WI38 (cell line): Measurements from ENCODE around the gene FAM237A.

ENCODE experiments used
- H3K4me3 ChIP-seq: 2 replicates; pipeline ENCODE4 v1.5.1; 2011; ENCODE audit warnings: low read depth, mild to moderate bottlenecking, control low read depth, low read length
- TF ChIP-seq, protein P1 (sequence below): IDR thresholded peaks from 2 replicates; pipeline ENCODE4 v1.5.1; 2012; ENCODE audit warnings: low read depth, mild to moderate bottlenecking, control low read depth, low read length

Gene FAM237A

DNA sequence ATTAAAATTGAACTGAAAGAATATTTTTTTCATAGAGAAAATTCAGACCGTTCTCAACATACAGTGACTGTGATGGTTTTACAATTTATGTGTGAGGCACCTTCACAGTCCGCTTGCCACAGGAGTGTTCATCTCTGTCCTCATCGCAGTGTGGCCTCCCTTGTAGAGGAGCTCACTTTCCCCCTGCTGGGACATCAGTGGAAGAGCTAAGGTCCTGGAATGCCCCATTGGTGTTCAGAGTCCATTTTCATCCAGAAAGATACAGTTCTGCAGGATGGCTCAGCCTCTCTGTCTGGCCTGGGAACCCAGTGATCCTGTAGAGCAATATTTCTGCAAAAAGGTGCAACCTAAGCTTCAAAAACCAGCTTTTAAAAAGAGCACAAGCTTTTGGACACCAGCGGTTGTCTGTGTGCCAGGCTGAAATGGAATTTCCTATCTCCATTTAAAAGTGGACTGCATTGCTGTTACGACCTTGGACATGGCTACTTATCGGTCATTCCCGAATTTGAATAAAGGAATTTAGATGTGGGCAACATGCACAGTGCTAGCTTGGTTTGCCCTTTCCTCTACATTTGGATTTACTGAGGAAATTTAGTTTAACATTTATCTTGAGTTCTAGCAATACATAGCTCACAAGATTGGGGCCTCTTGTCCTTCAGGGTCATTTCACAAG lies 26.7 kb upstream of the FAM237A start:
- TF ChIP-seq, protein P1, sequence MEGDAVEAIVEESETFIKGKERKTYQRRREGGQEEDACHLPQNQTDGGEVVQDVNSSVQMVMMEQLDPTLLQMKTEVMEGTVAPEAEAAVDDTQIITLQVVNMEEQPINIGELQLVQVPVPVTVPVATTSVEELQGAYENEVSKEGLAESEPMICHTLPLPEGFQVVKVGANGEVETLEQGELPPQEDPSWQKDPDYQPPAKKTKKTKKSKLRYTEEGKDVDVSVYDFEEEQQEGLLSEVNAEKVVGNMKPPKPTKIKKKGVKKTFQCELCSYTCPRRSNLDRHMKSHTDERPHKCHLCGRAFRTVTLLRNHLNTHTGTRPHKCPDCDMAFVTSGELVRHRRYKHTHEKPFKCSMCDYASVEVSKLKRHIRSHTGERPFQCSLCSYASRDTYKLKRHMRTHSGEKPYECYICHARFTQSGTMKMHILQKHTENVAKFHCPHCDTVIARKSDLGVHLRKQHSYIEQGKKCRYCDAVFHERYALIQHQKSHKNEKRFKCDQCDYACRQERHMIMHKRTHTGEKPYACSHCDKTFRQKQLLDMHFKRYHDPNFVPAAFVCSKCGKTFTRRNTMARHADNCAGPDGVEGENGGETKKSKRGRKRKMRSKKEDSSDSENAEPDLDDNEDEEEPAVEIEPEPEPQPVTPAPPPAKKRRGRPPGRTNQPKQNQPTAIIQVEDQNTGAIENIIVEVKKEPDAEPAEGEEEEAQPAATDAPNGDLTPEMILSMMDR = no peak
- no peak overlapping the region for H3K4me3 ChIP-seq

DNA sequence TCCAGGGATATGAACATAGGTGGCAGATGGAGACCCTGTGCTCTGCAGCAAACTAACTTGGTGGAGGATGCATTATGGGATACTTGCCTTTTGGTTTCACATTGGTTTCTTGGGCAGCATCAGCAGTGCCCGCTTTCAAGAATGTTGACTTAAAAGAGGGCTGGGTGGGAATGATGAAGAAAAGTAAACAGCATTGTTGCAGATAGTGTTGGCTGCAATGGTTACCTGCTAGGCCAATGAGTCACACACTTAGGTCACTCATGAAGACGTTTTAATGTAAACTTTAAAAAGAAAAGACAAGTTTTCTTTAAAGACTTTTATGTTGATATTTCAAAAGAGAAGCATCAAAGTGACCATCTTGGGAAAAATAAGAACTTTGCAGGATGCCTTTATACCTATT lies 26.1 kb upstream of the FAM237A start:
- TF ChIP-seq, protein P1 = no peak
- H3K4me3 ChIP-seq = no peak overlapping the region

DNA sequence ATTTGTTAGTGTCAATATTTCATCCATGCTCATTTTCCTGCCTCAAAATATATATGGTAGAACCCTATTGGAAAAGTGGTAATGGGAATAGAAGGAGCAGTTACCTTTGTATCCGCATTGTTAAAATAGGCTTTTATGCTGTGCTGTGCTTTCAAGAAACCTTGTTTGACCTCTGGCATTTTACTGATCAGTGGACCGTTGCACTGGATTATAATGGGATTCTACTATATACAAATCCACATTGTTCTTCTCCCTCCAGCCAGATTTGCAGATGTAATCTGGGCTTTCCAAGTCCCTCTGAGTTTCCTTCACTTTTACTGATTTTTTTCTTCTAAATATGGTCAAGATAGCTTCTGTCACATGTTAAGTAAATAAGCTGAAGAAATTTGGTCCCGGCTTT lies 23.3 kb upstream of the FAM237A start:
- H3K4me3 ChIP-seq = no peak overlapping the region
- TF ChIP-seq, protein P1 = no peak

DNA sequence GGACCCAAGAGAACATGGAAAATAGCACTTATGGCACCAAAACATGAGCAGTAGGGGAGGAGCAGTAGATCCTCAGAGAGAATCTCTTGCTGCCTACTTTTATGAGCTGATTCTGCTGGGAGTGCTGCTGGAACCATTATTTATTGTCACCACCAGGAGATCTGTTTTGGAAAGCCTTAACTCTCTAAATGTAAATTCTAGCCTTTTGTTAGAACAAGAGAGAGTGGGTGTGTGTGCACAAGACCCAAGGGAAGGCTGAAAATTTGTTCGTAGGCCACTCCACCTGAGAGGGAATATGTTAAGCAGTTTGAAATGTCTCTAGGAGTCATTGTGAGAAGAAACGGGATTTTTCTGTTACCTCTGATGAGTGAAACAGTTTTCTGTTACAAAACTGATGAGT lies 16.2 kb upstream of the FAM237A start:
- no peak overlapping the region for H3K4me3 ChIP-seq
- TF ChIP-seq, protein P1 = no peak

DNA sequence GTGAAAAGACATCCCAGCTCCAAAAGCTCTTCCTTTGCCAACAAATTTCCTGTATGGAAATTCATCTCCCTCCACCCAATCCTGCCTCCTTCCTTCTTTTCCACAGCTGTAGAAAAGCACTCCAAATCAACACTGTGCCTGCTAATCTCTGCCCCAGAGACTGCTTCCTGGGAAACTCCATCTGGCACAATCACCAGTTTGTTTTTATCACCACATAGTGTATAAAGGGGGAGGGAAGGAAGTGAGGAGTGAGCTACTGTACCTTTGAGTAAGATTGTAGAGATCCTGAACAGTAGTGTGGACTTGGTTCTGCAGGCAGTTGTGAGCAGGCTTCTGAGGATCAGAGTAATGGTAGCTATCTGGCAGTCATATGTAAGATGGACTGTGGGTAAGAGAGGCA lies 14.7 kb upstream of the FAM237A start:
- H3K4me3 ChIP-seq = no peak overlapping the region
- TF ChIP-seq, protein P1 = no peak

DNA sequence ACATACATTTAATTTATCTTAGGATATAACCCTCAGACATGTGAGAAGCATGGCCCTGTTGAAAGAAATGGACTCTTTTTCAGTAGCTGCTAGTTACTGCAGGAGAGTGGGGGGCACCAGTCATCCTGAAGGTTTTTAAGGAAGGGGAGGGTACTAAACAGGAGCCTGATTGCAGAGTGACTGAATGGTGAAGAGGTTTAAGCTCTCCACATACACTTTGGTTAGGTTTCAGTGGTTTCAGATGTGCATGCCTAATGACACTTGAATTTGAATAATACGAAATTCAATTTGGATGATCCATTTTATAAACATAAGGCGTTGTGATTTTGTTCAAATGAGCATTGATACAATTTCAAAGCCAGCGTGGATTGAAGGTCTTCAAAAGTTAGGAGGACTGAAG lies 10.9 kb upstream of the FAM237A start:
- TF ChIP-seq, protein P1 = no peak
- no peak overlapping the region for H3K4me3 ChIP-seq

DNA sequence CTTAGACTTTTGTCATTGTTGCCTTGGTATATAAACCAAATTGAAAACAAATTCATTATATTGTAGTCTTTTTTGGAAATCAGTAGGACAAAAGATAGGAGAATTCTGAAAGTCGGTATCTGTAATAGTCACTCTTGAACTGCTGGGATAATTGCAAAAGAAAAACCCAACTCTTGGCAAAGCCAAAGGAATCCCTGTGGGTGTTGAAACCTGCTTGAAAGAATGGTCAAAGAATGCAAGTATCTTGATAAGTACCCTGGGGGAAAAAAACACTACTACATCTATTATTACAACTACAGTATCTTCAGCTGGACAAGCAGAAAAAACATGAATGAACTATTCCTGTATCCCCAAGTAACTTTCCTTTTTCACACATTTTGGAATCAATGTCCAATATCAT lies 7.3 kb upstream of the FAM237A start:
- TF ChIP-seq, protein P1 = no peak
- H3K4me3 ChIP-seq = no peak overlapping the region
